Mesothelial cell of epicardium (in vitro differentiated cells): Measurements from ENCODE around the gene PSMA1. TPM values are rescaled to one million over a fixed set of nuclear protein-coding genes. Genes with fewer than 3 reads are reported as not detected.

ENCODE experiments used
- DNase-seq, 2 experiments: peaks; one replicate each; pipeline ENCODE4 v3.0.0; 2021; ENCODE audit warnings: low spot score in 2 of 2; ENCODE audit not compliant: unreplicated experiment in 2 of 2
- H3K27ac Mint-ChIP-seq: 2 replicates; pipeline ENCODE4 v1.8.0; 2021; ENCODE audit warnings: mixed read lengths
- H3K27me3 Mint-ChIP-seq: 2 replicates; pipeline ENCODE4 v1.8.0; 2021; ENCODE audit warnings: low read depth, mixed read lengths
- H3K36me3 Mint-ChIP-seq: 2 replicates; pipeline ENCODE4 v1.8.0; 2021; ENCODE audit warnings: mixed read lengths
- H3K4me1 Mint-ChIP-seq: 2 replicates; pipeline ENCODE4 v1.8.0; 2021; ENCODE audit warnings: mixed read lengths
- H3K4me3 Mint-ChIP-seq: 2 replicates; pipeline ENCODE4 v1.8.0; 2021; ENCODE audit warnings: mild to moderate bottlenecking, moderate library complexity, mixed read lengths
- H3K9me3 Mint-ChIP-seq: 2 replicates; pipeline ENCODE4 v1.8.0; 2021; ENCODE audit warnings: mixed read lengths
- CTCF ChIP-seq: fragments of 200-600 bp; sonication (generic); IDR thresholded peaks from one replicate; pipeline ENCODE4 v1.5.0; 2021; ENCODE audit warnings: antibody characterized with exemption; ENCODE audit not compliant: unreplicated experiment
- total RNA-seq: library from RNA; stranded (reverse); gene quantifications from 3 replicates; pipeline ENCODE4 v1.2.1, GENCODE V29; 2021

Gene PSMA1
- total RNA-seq, 1 donor from 2014 or later = 133 TPM

- no peak overlapping the region for H3K4me3 Mint-ChIP-seq
- H3K27ac Mint-ChIP-seq = no peak overlapping the region
- no peaks in the 10 kb centered on the region for H3K4me1 Mint-ChIP-seq
- no peak for TF ChIP-seq CTCF
- no peaks in the 10 kb centered on the region for H3K9me3 Mint-ChIP-seq
- H3K36me3 Mint-ChIP-seq = no peaks in the 10 kb centered on the region
- no peak for DNase-seq
- no peaks in the 10 kb centered on the region for H3K27me3 Mint-ChIP-seq
Measured at GRCh38 chr11:14546672-14547071, 26.5 kb upstream of the PSMA1 start.

DNA sequence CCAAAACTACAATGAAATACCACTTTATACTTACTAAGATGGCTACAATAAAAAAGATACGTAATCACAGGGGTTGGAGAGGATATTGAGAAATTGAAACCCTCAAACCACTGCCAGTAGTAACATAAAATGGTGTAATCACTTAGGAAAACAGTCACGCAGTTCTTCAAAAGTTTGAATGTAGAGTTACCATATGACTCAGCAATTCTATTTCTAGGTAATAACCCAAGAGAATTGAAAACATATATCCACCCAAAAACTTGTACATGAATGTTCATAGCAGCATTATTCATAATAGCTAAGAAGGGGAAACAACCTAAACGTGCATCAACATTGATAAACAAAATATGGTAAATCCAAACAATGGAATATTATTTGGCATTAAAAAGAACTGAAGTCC lies 24.4 kb upstream of the PSMA1 start:
- Mint-ChIP-seq H3K4me1 (peaks cover 7% of the 10 kb centered on the region), H3K36me3 (no peaks in the 10 kb centered on the region), H3K27me3 (no peaks in the 10 kb centered on the region), H3K27ac (no peak overlapping the region), H3K9me3 (no peaks in the 10 kb centered on the region), H3K4me3 (no peak overlapping the region)
- DNase-seq = no peak
- no peak for TF ChIP-seq CTCF

DNA sequence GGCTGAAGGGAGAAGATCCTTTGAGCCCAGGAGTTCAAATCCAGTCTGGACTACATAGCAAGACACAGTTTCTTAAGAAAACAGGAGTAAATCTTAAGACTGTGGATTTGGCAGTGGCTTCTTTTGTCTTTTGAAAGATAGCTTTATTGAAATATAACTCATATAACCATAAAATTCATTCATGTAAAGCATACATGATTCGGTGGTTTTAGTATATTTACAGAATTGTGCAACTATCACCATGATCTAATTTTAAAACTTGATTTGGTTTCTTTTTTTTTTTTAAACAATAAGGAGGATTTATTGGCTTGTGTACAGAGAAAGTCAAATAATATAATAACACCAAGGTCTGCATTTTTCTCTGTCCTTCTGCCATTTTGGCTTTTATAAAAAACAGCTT lies 23.1 kb upstream of the PSMA1 start:
- Mint-ChIP-seq H3K27me3 (no peaks in the 10 kb centered on the region), H3K9me3 (no peaks in the 10 kb centered on the region), H3K4me3 (no peak overlapping the region), H3K27ac (no peak overlapping the region), H3K4me1 (peaks cover 7% of the 10 kb centered on the region), H3K36me3 (no peaks in the 10 kb centered on the region)
- TF ChIP-seq CTCF = no peak
- no peak for DNase-seq

DNA sequence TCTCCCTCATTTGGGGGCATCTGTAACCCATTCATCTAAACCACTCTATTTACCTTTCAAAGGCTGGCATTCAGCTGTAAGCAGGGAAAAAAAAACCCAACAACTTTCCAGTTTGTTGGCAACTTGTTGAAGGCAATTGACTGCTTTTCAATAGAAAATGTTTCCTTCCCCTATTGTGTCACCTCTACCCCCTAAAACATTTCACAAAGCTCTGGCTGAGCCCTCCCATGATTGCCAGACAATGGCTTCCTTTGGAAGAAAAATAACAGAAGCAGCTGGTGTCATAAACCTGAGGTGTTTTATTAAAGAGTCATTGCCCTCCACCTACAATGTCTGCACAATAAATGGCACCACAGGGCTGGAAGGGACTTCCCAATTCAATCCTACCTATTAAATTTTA lies 22.1 kb upstream of the PSMA1 start:
- H3K27ac Mint-ChIP-seq = no peak overlapping the region
- DNase-seq = no peak
- no peak for TF ChIP-seq CTCF
- no peaks in the 10 kb centered on the region for H3K36me3 Mint-ChIP-seq
- H3K27me3 Mint-ChIP-seq = no peaks in the 10 kb centered on the region
- H3K4me1 Mint-ChIP-seq = peaks cover 7% of the 10 kb centered on the region
- H3K4me3 Mint-ChIP-seq = no peak overlapping the region
- H3K9me3 Mint-ChIP-seq = no peaks in the 10 kb centered on the region

DNA sequence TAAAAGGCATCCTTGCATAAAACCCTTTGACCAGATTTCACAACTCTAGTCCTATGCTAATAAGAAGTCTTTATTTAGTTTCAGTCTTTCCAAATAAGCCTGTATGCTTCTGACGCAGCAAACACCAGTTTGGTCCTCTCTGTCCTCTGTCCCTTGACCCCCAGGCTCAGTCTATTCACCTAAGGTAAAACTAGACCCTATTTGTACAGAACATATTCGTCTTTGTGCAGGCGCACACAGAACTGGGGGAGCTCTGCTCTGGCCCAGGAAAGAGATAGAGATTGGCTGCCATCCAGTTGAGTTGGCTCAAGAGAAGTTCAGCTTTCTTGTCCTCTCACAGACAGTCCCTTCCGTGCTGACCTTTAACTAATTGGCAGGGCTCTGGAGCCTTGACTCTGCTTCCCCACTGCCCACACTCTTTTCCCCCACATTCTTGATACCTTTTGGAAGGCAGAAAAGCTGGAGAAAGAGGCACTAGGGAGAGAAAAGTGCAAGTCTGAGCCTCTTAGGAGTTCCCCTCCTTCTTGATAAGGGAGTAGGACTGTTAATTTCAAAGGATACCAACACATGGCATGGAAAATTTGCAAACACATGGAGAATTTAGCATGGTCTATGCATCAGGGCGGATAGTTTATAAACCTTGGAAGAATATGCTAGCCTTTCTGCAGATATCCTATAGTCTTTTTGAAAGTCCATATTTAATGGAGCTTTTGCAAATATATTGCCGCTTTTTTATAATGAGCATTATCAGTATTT lies 21.2 kb upstream of the PSMA1 start:
- TF ChIP-seq CTCF = no peak
- Mint-ChIP-seq H3K36me3 (no peaks in the 10 kb centered on the region), H3K4me1 (peaks cover 10% of the 10 kb centered on the region), H3K27me3 (no peaks in the 10 kb centered on the region), H3K4me3 (no peak overlapping the region), H3K9me3 (no peaks in the 10 kb centered on the region), H3K27ac (no peak overlapping the region)
- no peak for DNase-seq
